ENCODE data around the gene SARM1.
A peak's percentile ranks its signal among the peaks of the same experiment; 100 is the strongest.

SARM1 gene

DNA sequence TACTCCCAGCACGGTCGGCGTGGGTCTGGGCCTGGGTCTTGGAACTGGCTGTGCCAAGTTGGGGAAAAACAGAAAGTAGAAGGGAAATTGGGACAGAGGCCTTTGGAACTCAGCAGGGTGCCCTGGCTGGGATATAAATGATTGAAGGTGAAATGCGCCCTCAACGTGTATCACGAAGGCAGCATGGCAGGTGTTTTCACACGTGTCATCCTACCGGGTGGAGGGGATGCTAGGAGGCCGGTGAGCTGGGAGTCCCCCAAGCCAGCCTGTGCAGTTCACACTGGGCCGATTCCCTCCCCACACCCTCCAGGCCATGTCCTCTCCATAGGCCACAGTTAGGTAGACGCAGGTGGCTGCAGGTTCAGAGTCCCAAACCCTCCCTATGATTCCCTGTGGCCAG lies 30.0 kb upstream of the SARM1 start:
- DNase-seq, result no peak

GRCh38 chr17:28342313-28342712 lies 29.2 kb upstream of the SARM1 start:
- no peak for DNase-seq

GRCh38 chr17:28343491-28343932 lies 28.0 kb upstream of the SARM1 start:
- DNase-seq, result no peak

DNA sequence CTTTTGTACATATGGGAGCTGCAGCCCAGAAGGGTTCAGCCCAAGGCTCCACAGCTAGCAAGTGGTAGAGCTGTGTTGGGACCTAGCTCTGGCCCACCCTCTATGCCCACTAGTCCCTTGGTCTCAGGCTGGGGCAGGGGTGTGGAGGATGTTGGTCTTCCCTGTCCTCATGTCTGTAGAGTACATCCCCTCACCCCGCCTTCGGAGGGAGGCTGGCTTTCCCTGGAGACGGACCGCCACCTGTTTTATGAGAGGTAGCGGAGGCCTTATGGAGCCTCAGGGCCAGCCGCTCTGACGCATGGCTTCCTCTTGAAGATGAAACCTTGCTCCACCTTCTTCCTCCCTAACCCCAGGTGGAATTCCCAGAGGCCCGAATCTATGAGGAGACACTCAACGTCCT lies 27.5 kb upstream of the SARM1 start:
- DNase-seq, result no peak

- DNase-seq, result no peak
Observed at GRCh38 chr17:28344435-28344901, 27.0 kb upstream of the SARM1 start.

DNA sequence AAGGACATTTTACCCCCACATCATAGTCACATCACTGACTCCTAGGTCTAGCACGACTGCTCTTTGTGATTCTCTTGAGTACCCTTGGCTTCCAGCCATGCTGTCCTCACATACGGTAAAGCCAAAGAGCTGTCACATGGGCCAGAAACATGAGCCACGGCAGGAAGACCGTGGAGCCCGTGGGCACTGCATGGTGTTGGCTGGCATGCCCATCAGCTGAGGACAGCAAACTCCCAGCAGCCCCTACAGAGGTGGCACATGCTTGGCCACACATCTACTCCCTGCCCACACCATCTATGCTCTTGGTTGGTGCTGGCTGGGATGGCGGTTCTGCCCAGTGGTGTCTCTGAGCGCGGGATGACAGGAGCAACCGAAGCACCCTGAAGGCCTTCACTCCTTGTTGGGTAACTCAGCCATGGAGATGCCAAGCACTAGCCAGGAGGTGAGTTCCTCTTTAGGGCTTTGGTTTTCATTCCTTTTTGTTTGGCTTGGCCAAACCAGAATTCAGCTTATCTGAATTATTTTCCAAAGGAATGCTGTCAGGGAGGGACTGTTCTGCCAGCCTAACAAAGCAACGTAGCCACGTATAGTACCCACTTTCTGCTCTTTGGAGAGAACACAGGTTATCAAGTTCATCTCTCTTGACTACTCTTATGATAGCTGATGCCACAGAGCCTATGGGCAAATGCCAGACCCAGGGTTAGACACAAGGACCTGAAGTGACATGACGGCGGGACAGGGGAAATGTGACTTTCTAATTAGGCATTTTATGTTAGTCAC lies 25.9 kb upstream of the SARM1 start:
- peak in 1 of 51 donors; percentile 15 for DNase-seq

DNA sequence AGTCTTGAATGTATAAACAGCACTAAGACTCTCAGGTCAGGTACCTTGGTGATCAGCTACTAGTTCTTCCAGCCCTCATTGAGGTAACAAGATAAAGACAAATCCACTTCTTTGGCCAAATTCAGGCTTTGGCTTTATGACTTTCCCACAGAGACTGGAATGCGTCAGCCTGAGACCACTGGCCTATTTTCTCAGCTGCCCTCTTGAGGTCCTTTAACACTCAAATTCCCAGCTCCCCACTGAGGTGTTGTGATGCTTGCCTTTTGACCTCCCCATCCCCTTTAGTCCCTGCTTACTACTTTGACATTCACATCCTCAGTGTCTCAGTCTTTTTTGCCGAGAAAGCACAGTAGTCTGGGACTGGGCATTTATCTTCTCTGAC lies 25.3 kb upstream of the SARM1 start:
- DNase-seq, result no peak

- DNase-seq, result no peak
Observed at GRCh38 chr17:28346746-28347246, 24.7 kb upstream of the SARM1 start.

GRCh38 chr17:28347261-28347891 lies 24.1 kb upstream of the SARM1 start:
- DNase-seq, result no peak

- no peak for DNase-seq
Observed at GRCh38 chr17:28348979-28349378, 22.5 kb upstream of the SARM1 start.

DNA sequence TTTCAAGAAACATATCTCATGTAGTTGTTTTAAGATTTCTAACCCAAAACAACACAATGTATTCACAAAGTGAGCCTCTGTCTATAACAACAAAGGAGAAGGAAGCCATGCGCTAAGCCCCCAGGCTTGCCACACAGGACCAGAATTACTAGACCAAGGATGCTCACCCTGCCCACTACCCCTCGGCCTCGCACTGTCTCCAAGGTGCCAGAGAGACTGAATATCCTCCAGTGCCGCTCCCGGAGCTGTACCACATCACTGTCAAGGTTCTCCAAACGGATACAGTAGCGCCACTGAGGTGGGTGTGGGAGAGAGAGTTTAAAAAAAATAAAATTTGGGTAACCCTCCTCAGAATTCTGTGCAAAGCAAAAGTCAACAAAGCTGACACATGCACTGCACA lies 21.2 kb upstream of the SARM1 start:
- no peak for DNase-seq

DNA sequence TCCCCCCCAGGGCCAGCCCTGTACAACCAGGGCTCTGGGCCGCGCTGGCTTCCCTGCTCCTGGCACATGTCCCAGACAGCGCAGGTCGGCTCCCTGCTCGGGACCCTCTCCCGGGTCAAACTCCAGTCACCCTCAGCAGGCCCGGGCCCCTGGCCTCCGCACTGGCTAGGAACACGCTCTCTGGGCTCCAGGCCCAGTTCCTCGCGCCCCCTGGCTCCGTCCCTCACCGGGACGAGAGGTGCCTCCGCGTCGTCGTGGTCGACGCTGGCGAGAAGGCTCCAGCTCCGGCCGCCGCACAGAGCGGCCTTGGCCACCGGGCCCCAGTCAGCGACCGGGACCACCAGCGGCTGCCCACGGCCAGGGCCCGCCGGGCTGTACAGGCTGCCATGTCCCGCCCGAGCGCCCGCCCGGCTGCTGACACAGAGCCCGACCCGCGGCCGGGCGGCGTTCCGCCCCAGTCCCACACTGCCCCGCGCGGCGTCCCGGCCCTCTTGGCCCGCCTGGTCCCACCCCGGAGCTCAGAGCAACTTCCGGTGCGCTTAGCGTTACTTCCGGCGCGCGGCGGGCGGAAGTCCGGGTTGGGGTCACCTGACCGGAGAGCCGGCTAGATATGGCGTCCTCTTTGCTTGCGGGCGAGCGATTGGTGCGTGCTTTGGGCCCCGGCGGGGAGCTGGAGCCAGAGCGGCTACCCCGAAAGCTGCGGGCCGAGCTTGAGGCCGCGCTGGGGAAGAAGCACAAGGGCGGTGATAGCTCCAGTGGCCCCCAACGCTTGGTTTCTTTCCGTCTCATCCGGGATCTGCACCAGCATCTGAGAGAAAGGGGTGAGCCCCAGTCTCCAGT lies 14.2 kb upstream of the SARM1 start, which contains the start of gene POLDIP2:
POLDIP2 (minus strand) TSS at position 467 of the 840 bp plus-strand sequence; CDS start at position 388, 79 bp downstream.
- peak; percentile 68 to 98 (median 93) for DNase-seq

GRCh38 chr17:28357901-28358197 lies 13.6 kb upstream of the SARM1 start:
- no peak for DNase-seq

GRCh38 chr17:28363186-28363585 lies 8.3 kb upstream of the SARM1 start:
- no peak for DNase-seq

- no peak for DNase-seq
Observed at GRCh38 chr17:28363776-28364650, 7.5 kb upstream of the SARM1 start.

- no peak for DNase-seq
Observed at GRCh38 chr17:28364665-28365363, 6.7 kb upstream of the SARM1 start, which contains the start of gene SEBOX. SEBOX (minus strand) TSS chr17:28365199; CDS start chr17:28365151, 48 bp downstream.

DNA sequence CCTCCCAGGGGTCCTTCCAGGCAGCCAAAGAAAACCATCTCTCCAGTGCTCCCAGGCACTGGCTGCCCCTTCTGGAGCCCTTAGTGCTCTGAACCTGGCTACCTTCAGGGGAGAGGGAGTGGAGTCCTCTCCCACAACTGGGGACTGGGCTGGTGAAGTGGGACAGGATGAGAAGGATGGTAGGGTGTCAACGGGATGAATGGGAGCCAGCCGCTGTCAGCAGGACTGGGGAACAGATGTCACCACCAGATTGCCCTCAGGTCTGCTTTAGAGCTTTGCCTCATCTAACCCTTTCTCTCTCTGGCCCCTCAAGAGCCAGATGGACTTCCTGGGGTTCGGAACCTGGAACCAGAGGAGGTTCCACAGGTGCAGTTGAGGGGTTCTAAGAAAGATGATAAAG lies 6.0 kb upstream of the SARM1 start:
- DNase-seq, result no peak

GRCh38 chr17:28366605-28367004 lies 4.9 kb upstream of the SARM1 start:
- DNase-seq, result no peak

GRCh38 chr17:28367641-28368305 lies 3.7 kb upstream of the SARM1 start:
- DNase-seq, result no peak

All from hypothalamus (tissue), 51 donors.